ENCODE data around the gene MMS22L.

Gene MMS22L

GRCh38 chr6:97138581-97138980, 144.4 kb downstream of the MMS22L start:
- DNase-seq, result no peak

GRCh38 chr6:97136626-97137358, 146.2 kb downstream of the MMS22L start:
- DNase-seq, result no peak

GRCh38 chr6:97133067-97133466, 149.9 kb downstream of the MMS22L start:
- no peak for DNase-seq

- DNase-seq, result no peak
These were observed 153.9 kb downstream of the MMS22L start for GRCh38 chr6:97129106-97129505.

- DNase-seq, result no peak
These were observed 154.5 kb downstream of the MMS22L start for GRCh38 chr6:97128507-97128906.

- DNase-seq, result no peak
These were observed 159.4 kb downstream of the MMS22L start for GRCh38 chr6:97123652-97124051.

GRCh38 chr6:97123112-97123511, 159.9 kb downstream of the MMS22L start:
- DNase-seq, result no peak

GRCh38 chr6:97120511-97120910, 162.5 kb downstream of the MMS22L start:
- no peak for DNase-seq

- DNase-seq, result no peak
These were observed 168.4 kb downstream of the MMS22L start for GRCh38 chr6:97114645-97115044.

GRCh38 chr6:97113170-97113569, 169.8 kb downstream of the MMS22L start:
- no peak for DNase-seq

GRCh38 chr6:97111243-97111642, 171.8 kb downstream of the MMS22L start:
- DNase-seq, result no peak

GRCh38 chr6:97110626-97111025, 172.4 kb downstream of the MMS22L start:
- no peak for DNase-seq

GRCh38 chr6:97110149-97110548, 172.9 kb downstream of the MMS22L start:
- DNase-seq, result no peak

- DNase-seq, result no peak
These were observed 173.6 kb downstream of the MMS22L start for GRCh38 chr6:97109444-97109843.

- no peak for DNase-seq
These were observed 180.7 kb downstream of the MMS22L start for GRCh38 chr6:97102145-97102790.

GRCh38 chr6:97100696-97101095, 182.3 kb downstream of the MMS22L start:
- DNase-seq, result no peak

- DNase-seq, result no peak
These were observed 185.7 kb downstream of the MMS22L start for GRCh38 chr6:97097068-97098047.

GRCh38 chr6:97095311-97095850, 187.6 kb downstream of the MMS22L start:
- no peak for DNase-seq

GRCh38 chr6:97094376-97094775, 188.6 kb downstream of the MMS22L start:
- DNase-seq, result no peak

- no peak for DNase-seq
These were observed 190.2 kb downstream of the MMS22L start for GRCh38 chr6:97092673-97093305.
